A549 (cell line): ENCODE data around the gene NR3C2. TPM values are rescaled to one million over a fixed set of nuclear protein-coding genes. Genes with fewer than 3 reads are reported as not detected.

Source experiments
- ATAC-seq, 2 experiments: fragments of 200-7000 bp in 1 of 2; fragments of >200 bp in 1 of 2; cut with Nextera tagmentation in 1 of 2; cut with Tn5 transposase in 1 of 2; 3 replicates each; pipeline versions ENCODE4 v1.8.0 to v1.9.1; 2018 to 2020; ENCODE audit warnings: mild to moderate bottlenecking in 1 of 2, moderate library complexity in 1 of 2
- CTCF ChIA-PET: fragments of 300-600 bp; sonication (Branson Sonifier 250); formaldehyde crosslinking; extraction: SDS; loops from one replicate; lab custom pipeline; 2021; ENCODE audit warnings: antibody characterized with exemption, inconsistent platforms; lab: Yijun Ruan, JAX
- POLR2A ChIA-PET: fragments of 350-600 bp; formaldehyde crosslinking; extraction: SDS; loops from one replicate; lab custom pipeline; 2021; ENCODE audit warnings: antibody characterized with exemption, inconsistent platforms; lab: Yijun Ruan, JAX
- DNase-seq, 2 experiments: peaks; one replicate each; pipeline versions ENCODE4 v3.0.0 to v3.0.0-alpha.2; 2011 to 2016; ENCODE audit warnings: low read depth in 1 of 2, low spot score in 1 of 2
- FAIRE-seq: peaks from 2 replicates; lab custom pipeline; 2011; peaks lifted over from hg19 to GRCh38; lab: Jason Lieb, UNC
- H3K27ac ChIP-seq, 2 experiments: fragments of >200 bp; sonication (Bioruptor Twin); formaldehyde crosslinking; 3 replicates each; pipeline ENCODE4 v1.5.1; 2016 to 2017
- H3K4me1 ChIP-seq: fragments of >200 bp; sonication (Bioruptor Twin); formaldehyde crosslinking; 3 replicates; pipeline ENCODE4 v1.6.1; 2016
- H3K4me2 ChIP-seq: fragments of >200 bp; sonication (Bioruptor Twin); formaldehyde crosslinking; 3 replicates; pipeline ENCODE4 v1.6.1; 2016
- H3K4me3 ChIP-seq: fragments of >200 bp; sonication (Bioruptor Twin); formaldehyde crosslinking; 3 replicates; pipeline ENCODE4 v1.5.1; 2016
- H3K9me3 ChIP-seq: fragments of >200 bp; sonication (Bioruptor Twin); formaldehyde crosslinking; 3 replicates; pipeline ENCODE4 v1.6.1; 2016
- EHMT2 ChIP-seq: fragments of 200-600 bp; sonication (generic); IDR thresholded peaks from 2 replicates; pipeline ENCODE4 v1.6.1; 2016; ENCODE audit warnings: antibody characterized with exemption, low read depth, mild to moderate bottlenecking, moderate library complexity
- ELK1 ChIP-seq: fragments of 150-350 bp; IDR thresholded peaks from 2 replicates; pipeline ENCODE4 v1.6.1; 2014; ENCODE audit warnings: low read depth, mild to moderate bottlenecking, low read length
- EP300 ChIP-seq, 2 experiments: fragments of >200 bp; sonication (Bioruptor Twin); formaldehyde crosslinking; IDR thresholded peaks; 2 replicates in 1 of 2; 3 replicates in 1 of 2; pipeline ENCODE4 v1.6.1; 2016 to 2017
- ESRRA ChIP-seq: fragments of 150-350 bp; IDR thresholded peaks from 2 replicates; pipeline ENCODE4 v1.6.1; 2014; ENCODE audit warnings: mild to moderate bottlenecking, low read length, borderline replicate concordance
- HEYL ChIP-seq: fragments of 250-450 bp; sonication (Bioruptor Pico); IDR thresholded peaks from 2 replicates; pipeline ENCODE4 v1.8.0; 2021; ENCODE audit warnings: mild to moderate bottlenecking, moderate library complexity
- HOXA7 ChIP-seq: fragments of 250-450 bp; sonication (Bioruptor Pico); IDR thresholded peaks from 2 replicates; pipeline ENCODE4 v1.5.0; 2020; ENCODE audit warnings: mild to moderate bottlenecking, moderate library complexity
- HOXB13 ChIP-seq: fragments of 250-450 bp; sonication (Bioruptor Pico); IDR thresholded peaks from 2 replicates; pipeline ENCODE4 v1.5.0; 2020; ENCODE audit warnings: low read depth, mild to moderate bottlenecking, moderate library complexity
- JUN ChIP-seq, 2 experiments: fragments of >200 bp; sonication (Bioruptor Twin); formaldehyde crosslinking; IDR thresholded peaks; 2 replicates in 1 of 2; 3 replicates in 1 of 2; pipeline ENCODE4 v1.6.1; 2016 to 2017
- MAFK ChIP-seq: fragments of 450-650 bp; IDR thresholded peaks from 2 replicates; pipeline ENCODE4 v1.6.1; 2014; ENCODE audit not compliant: partially characterized antibody
- NFE2L2 ChIP-seq: fragments of 150-350 bp; conservative IDR thresholded peaks from 2 replicates; pipeline ENCODE4 v1.6.1; 2014; ENCODE audit warnings: low read length
- NPAS2 ChIP-seq: fragments of 250-450 bp; sonication (Bioruptor Pico); IDR thresholded peaks from 2 replicates; pipeline ENCODE4 v1.8.0; 2022; ENCODE audit warnings: mild to moderate bottlenecking, moderate library complexity, borderline replicate concordance
- NR3C1 ChIP-seq: fragments of >200 bp; sonication (Bioruptor Twin); formaldehyde crosslinking; IDR thresholded peaks from 3 replicates; pipeline ENCODE4 v1.6.1; 2017
- POLR2A ChIP-seq: IDR thresholded peaks from 2 replicates; pipeline ENCODE4 v1.6.1; 2012; ENCODE audit warnings: mild to moderate bottlenecking, low read length
- RARB ChIP-seq: fragments of 250-450 bp; sonication (Bioruptor Pico); IDR thresholded peaks from 2 replicates; pipeline ENCODE4 v1.8.0; 2021; ENCODE audit warnings: mild to moderate bottlenecking, moderate library complexity
- SREBF2 ChIP-seq: fragments of 450-650 bp; IDR thresholded peaks from 2 replicates; pipeline ENCODE4 v1.6.1; 2014; ENCODE audit warnings: mild to moderate bottlenecking, moderate library complexity
- TP53 ChIP-seq: fragments of 250-450 bp; sonication (Bioruptor Pico); IDR thresholded peaks from 2 replicates; pipeline ENCODE4 v1.5.0; 2021; ENCODE audit warnings: mild to moderate bottlenecking, moderate library complexity
- USF2 ChIP-seq: fragments of 450-650 bp; IDR thresholded peaks from 2 replicates; pipeline ENCODE4 v1.6.1; 2014; ENCODE audit warnings: antibody characterized with exemption
- ZNF302 ChIP-seq: fragments of 250-450 bp; sonication (Bioruptor Pico); IDR thresholded peaks from 2 replicates; pipeline ENCODE4 v1.9.0; 2021; ENCODE audit warnings: inconsistent platforms, mild to moderate bottlenecking, moderate library complexity
- ZSCAN20 ChIP-seq: fragments of 250-450 bp; sonication (Bioruptor Pico); IDR thresholded peaks from 2 replicates; pipeline ENCODE4 v1.8.0; 2022; ENCODE audit warnings: mild to moderate bottlenecking, moderate library complexity
- WGBS: methylation state at CpG from one replicate; pipeline ENCODE4 v1.1.6; 2017; ENCODE audit errors: missing lambda C conversion rate; 5-methylcytosine and 5-hydroxymethylcytosine counted together
- polyA plus RNA-seq, 4 experiments: library from polyadenylated mRNA; depleted of rRNA in 3 of 4; stranded (reverse); fragments of >200 nt; fragmentation: RNase III in 1 of 4; extraction: RNeasy Plus Mini Kit Qiagen cat#74134 plus additional on column Dnase treatment in 1 of 4; gene quantifications; 2 replicates in 3 of 4; 3 replicates in 1 of 4; pipeline ENCODE4 v1.2.3, GENCODE V29; 2011 to 2017
- TF ChIP-seq, protein P1 (sequence below): IDR thresholded peaks from 2 replicates; pipeline ENCODE4 v1.6.1; 2012; ENCODE audit warnings: low read depth, borderline replicate concordance
- TF ChIP-seq, protein P2 (sequence below): IDR thresholded peaks from 2 replicates; pipeline ENCODE4 v1.6.1; 2012
- TF ChIP-seq, protein P3 (sequence below): fragments of >200 bp; sonication (Bioruptor Twin); formaldehyde crosslinking; IDR thresholded peaks from 3 replicates; pipeline ENCODE4 v1.5.1; 2016

NR3C2 gene
- polyA plus RNA-seq, 2 of the 4 experiments (the other 2 are of a cell fraction) = 0.01 to 0.03 TPM

DNA sequence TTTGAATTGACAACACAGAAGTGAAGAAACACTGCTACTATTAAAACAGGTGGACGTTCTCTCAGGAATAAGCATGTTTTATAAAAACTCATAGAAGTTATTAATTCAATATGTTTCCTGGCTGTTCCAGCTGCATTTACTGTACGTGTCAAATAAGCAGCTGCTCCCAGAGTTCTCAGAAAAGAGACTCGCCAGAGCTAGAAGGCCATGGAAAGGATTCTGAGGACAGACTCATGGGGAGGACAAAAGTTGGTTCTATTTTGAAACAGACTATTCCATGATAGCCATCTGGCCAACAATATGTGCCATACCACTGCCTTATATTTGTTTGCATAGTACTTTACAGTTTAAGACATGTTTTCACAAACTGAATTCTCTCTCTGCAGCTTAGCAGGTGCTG, 136.5 kb downstream of the NR3C2 start:
- Histone ChIP-seq H3K4me2 (no peak overlapping the region), H3K9me3 (no peaks in the 10 kb centered on the region), H3K27ac (no peak overlapping the region), H3K4me1 (no peaks in the 10 kb centered on the region), H3K4me3 (no peak overlapping the region)
- no peak for ATAC-seq
- ChIA-PET CTCF (no interaction called here), POLR2A (no interaction called here)
- FAIRE-seq = no peak
- TF ChIP-seq NR3C1 = no peak
- TF ChIP-seq POLR2A = no peak
- TF ChIP-seq, protein P1, sequence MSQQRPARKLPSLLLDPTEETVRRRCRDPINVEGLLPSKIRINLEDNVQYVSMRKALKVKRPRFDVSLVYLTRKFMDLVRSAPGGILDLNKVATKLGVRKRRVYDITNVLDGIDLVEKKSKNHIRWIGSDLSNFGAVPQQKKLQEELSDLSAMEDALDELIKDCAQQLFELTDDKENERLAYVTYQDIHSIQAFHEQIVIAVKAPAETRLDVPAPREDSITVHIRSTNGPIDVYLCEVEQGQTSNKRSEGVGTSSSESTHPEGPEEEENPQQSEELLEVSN = no peak
- no peak for TF ChIP-seq ZNF302 (CRISPR knock-in tag)
- TF ChIP-seq NFE2L2 = no peak
- no peak for TF ChIP-seq EHMT2
- TF ChIP-seq MAFK = no peak
- no peak for TF ChIP-seq NPAS2 (CRISPR knock-in tag)
- TF ChIP-seq HOXB13 (CRISPR knock-in tag) = no peak
- TF ChIP-seq EP300 (IDR thresholded peaks at IDR 0.05) = no peak
- no peak for TF ChIP-seq HEYL (CRISPR knock-in tag)
- TF ChIP-seq, protein P2, sequence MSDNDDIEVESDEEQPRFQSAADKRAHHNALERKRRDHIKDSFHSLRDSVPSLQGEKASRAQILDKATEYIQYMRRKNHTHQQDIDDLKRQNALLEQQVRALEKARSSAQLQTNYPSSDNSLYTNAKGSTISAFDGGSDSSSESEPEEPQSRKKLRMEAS = no peak
- WGBS = 34% methylated on average over 3 of the region's 3 CpGs
- no peak for DNase-seq

DNA sequence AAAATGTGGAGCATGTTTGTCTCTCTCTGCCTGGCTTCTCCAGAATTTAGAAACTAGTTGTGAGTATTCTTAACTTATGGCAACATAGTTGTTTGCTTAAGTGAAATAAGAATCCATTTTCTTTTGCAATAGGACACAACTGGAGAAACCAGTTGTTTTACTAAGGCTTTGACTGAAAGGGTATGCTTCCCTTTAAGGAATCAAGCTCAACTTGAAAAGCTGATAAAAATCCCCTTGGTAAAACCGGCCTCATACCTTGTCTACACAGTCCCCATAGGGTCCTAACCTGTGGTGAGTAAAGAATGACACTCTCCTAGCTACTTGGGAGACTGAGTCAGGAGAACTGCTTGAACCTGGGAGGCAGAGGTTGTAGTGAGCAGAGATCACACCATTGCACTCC, 139.8 kb downstream of the NR3C2 start:
- H3K4me3 ChIP-seq = no peak overlapping the region
- WGBS = 11% methylated on average over 1 of the region's 1 CpG
- no peak for FAIRE-seq
- ChIA-PET CTCF (no interaction called here), POLR2A (no interaction called here)
- DNase-seq = no peak
- no peak for TF ChIP-seq EP300 (IDR thresholded peaks at IDR 0.05)
- TF ChIP-seq EHMT2 = no peak
- TF ChIP-seq ESRRA = no peak
- no peak for TF ChIP-seq SREBF2
- no peak for TF ChIP-seq NR3C1
- no peak for TF ChIP-seq JUN (IDR thresholded peaks at IDR 0.05)
- TF ChIP-seq ELK1 = no peak
- TF ChIP-seq, protein P3, sequence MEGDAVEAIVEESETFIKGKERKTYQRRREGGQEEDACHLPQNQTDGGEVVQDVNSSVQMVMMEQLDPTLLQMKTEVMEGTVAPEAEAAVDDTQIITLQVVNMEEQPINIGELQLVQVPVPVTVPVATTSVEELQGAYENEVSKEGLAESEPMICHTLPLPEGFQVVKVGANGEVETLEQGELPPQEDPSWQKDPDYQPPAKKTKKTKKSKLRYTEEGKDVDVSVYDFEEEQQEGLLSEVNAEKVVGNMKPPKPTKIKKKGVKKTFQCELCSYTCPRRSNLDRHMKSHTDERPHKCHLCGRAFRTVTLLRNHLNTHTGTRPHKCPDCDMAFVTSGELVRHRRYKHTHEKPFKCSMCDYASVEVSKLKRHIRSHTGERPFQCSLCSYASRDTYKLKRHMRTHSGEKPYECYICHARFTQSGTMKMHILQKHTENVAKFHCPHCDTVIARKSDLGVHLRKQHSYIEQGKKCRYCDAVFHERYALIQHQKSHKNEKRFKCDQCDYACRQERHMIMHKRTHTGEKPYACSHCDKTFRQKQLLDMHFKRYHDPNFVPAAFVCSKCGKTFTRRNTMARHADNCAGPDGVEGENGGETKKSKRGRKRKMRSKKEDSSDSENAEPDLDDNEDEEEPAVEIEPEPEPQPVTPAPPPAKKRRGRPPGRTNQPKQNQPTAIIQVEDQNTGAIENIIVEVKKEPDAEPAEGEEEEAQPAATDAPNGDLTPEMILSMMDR = no peak
- no peak for TF ChIP-seq NPAS2 (CRISPR knock-in tag)
- no peak for TF ChIP-seq USF2
- no peak for TF ChIP-seq ZSCAN20 (CRISPR knock-in tag)
- TF ChIP-seq RARB (CRISPR knock-in tag) = no peak
- TF ChIP-seq, all 56 proteins: peak for 0
- Histone ChIP-seq H3K9me3 (no peaks in the 10 kb centered on the region), H3K4me1 (no peaks in the 10 kb centered on the region), H3K4me2 (no peak overlapping the region), H3K27ac (no peak overlapping the region)
- no peak for ATAC-seq

GRCh38 chr4:148300877-148301276, 141.3 kb downstream of the NR3C2 start:
- no peak for DNase-seq
- 14% methylated on average over 1 of the region's 1 CpG for WGBS

More at GRCh38 chr4:148300877-148301276, 141.3 kb downstream of the NR3C2 start:
- H3K27ac ChIP-seq = no peak overlapping the region
- ATAC-seq (no peak), FAIRE-seq (no peak)
- CTCF ChIA-PET = no interaction called here
- no peaks in the 10 kb centered on the region for H3K9me3 ChIP-seq
- no peak overlapping the region for H3K4me3 ChIP-seq
- no peaks in the 10 kb centered on the region for H3K4me1 ChIP-seq
- no peak overlapping the region for H3K4me2 ChIP-seq
- TF ChIP-seq, protein P1 = no peak
- TF ChIP-seq TP53 (no peak), HOXA7 (CRISPR knock-in tag) (no peak)
- TF ChIP-seq, all 56 proteins: peak for 0
- POLR2A ChIA-PET = no interaction called here
